NCI-H446 treated with DMSO at 0.1 percent for 48 hours (cell line): ENCODE data around the gene GATA2.

Experiments
- DNase-seq: peaks from one replicate; lab custom pipeline; 2025; lab: John Stamatoyannopoulos, UW

The GATA2 gene

GRCh38 chr3:128455786-128456748 is 36.9 kb downstream of the GATA2 start:
- DNase-seq, result no peak

- DNase-seq, result no peak
Observed at GRCh38 chr3:128455116-128455515, 37.9 kb downstream of the GATA2 start.

DNA sequence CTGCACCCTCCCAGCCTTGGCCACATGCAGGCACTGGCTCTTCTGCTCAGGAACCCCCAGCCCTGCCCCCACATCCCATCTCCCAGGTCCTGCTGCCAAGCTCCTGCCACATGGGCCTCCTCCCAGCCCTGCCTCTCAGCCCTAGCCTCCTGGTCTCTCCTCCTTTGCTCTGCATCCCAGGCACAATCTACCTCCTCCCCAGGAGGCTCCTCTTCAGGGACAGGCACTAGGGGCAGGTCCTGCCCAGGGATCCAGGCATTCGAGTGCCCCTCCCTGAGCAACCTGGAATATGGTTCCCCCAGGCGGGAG is 38.7 kb downstream of the GATA2 start:
- no peak for DNase-seq

DNA sequence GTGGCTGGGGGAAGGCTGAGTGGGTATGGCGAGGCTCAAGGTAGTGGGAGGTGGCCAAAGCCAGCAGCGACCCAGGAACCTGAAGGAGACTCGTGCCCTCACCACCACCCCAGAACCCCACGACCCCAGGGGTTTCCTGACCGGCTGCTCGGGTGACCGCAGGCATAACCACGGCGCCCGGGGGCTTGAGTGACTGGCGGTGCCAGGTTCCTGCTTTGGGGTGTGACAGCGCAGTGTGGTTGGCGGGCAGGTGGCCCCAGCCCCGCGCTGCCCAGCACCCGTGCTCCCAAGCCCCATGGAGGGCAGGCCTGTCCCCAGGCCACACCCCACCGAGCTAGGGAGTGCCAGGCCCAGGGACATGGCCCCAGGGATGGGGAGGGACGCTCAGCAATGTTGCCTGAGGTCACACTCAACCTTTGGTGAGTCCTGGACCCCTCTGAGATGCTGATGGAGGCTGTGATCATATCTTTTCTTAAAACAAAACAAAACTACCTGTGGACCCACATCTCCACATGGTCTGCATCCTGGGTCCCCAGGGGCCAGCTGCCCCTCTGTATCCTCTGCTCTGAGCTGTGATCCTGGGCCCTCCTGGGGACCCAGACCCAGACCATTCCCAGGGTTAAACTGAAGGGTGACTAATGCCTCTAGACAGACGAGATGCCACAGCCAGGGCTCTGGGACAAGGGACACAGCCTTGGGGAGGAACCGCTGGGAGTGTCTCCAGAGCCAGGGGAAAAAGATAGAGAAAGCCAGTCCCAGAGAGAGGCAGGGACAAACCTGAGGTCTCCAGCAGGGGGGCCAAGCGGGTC is 39.3 kb downstream of the GATA2 start:
- no peak for DNase-seq

- DNase-seq, result no peak
Observed at GRCh38 chr3:128452678-128453275, 40.2 kb downstream of the GATA2 start.

GRCh38 chr3:128452120-128452519 is 40.9 kb downstream of the GATA2 start:
- no peak for DNase-seq

GRCh38 chr3:128449111-128449638 is 43.8 kb downstream of the GATA2 start:
- no peak for DNase-seq

- no peak for DNase-seq
Observed at GRCh38 chr3:128448491-128448890, 44.5 kb downstream of the GATA2 start.

GRCh38 chr3:128447561-128448013 is 45.4 kb downstream of the GATA2 start:
- DNase-seq, result no peak

DNA sequence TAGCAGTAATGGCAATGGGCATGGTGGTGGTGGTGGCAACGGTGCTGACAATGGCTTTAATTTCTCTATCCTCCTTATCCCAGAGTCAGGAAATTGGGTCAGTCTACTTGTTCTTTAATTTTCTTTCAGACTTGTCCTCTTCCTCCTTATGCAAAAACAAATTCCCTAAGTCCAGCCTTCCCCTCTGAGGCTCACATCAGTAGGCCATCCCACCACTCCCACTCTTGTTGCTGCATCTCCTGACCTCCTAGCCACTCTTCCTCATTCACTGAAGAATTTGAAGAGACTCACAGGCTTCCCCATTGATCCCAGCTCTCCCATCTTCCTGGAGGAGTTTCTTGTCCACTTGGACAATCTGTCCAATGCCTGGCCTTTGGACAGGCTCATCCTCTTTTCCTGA is 46.2 kb downstream of the GATA2 start:
- DNase-seq, result no peak

GRCh38 chr3:128445357-128445756 is 47.6 kb downstream of the GATA2 start:
- DNase-seq, result no peak

DNA sequence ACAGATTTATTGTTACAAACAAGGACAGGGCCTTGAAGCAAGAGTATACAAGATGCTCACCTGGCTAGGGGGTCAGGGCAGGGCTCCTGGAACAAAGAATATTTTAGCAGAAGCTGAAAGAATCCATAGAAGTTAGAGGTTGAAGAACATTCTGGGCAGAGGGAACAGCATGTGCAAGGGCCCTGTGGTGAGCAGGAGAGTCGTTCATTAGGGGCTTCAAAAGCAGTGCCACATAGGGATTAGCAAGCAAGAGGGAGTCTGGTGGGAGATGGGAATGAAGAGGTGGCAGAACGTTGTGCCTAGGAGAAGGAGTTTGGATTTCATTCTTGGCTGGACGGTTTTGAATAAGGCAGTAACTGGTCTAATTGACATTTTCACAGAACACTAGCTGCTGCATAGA is 49.2 kb downstream of the GATA2 start:
- no peak for DNase-seq

- no peak for DNase-seq
Observed at GRCh38 chr3:128442949-128443348, 50.1 kb downstream of the GATA2 start.

DNA sequence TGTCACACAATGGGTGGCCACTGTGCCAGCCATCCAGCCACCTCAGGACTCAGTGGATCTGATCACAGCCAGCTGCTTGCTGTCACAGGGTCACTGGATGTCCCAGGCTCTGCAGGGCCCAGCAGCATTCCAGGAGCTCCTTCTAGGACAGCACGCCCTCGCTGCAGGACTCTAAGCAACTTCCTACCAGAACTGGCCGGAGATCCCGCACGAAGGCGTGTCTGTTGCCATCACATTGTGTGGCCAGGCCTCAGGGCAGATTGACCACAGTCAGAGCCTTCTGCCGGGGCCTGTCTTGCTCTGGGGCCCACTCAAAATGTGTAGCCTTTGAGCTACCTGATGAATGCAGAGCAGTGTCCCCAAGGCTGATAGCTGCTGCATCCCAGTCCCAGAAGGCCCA is 50.9 kb downstream of the GATA2 start:
- no peak for DNase-seq

DNA sequence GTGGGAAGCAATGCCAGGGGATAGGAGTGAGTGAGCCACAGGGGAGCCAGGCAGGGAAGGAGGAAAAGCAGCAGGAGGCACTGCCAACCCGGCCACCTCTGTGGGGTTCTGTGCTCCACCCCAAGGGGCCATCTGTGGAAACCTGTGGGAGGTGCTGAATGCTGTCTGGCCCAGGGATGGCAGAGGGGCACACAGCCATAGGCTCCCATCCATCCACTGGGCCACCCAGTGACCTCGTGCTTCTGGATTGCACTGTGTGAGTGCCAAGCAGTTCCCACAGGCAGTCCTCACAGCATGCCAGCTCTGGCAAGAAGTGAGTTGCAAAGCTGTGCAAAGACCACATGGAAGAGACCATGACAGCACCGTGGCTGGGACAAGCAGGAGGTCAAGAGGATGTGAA is 53.8 kb downstream of the GATA2 start:
- no peak for DNase-seq

DNA sequence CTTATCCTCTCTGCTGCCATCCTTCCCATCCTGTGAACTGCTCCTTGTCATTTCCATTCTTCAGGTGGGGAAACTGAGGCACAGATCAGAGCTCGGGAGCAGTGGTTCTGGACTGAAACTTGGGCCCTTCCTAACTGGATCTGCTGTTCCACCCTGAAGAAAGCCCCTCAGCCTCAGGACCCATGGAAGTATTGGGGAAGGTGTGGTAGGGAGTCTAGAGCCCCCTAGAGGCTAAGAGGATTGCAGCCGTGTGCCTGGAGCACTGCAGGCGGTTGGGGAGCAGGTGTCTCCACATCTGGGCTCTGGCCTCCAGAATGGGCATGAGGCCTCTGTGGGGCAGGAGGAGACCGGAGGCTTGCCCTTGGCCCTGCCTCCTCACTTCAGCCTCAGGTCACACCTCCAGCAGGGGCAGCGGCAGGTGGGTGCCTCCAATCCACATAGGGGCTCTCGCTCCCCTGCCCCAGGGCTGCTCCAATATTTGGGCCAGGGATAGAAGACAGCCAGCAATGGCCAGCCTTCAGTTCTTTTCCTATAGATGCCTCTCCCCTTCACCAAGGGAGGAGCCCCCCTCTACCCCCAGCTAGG is 54.4 kb downstream of the GATA2 start:
- DNase-seq, result no peak

DNA sequence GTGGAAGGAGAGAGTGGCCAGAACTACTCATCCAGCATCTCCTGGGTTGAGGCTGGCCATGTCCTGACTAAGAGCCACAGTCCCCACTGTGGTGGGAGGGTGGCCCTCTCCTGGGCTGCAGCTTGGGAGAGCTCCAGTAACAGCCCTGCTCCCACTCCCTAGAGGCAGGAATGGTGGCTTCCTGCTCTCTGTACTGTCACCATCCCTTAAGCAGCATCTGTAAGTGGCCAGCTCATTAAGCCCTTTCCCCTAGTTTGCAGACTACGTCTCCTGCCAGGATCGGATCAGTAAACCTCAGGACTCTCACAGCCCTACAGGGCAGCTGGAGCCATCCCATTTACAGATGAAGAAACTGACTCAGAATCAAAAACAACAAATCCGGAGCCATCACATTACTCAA is 56.8 kb downstream of the GATA2 start:
- DNase-seq, result no peak

GRCh38 chr3:128435561-128435960 is 57.4 kb downstream of the GATA2 start:
- no peak for DNase-seq

DNA sequence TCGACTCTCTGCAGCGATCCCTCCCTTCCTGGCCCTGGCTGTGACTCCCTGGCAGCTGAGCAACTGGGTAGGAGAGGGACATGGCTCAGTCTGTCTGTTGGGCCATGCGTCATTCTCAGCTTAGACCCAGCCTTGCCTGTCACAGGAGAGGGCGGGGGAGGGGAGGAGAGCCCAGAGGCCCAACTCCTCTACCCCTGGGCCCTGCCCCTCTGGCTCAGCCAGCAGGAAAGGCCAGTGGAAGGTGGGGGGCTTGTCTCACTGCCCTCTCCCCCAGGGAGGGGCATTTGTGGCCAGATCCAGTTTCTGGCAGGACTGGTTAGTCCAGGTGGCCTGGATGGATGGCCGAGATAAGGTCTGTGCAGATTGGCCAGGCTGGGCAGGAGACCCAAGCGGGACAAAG is 57.9 kb downstream of the GATA2 start:
- no peak for DNase-seq

DNA sequence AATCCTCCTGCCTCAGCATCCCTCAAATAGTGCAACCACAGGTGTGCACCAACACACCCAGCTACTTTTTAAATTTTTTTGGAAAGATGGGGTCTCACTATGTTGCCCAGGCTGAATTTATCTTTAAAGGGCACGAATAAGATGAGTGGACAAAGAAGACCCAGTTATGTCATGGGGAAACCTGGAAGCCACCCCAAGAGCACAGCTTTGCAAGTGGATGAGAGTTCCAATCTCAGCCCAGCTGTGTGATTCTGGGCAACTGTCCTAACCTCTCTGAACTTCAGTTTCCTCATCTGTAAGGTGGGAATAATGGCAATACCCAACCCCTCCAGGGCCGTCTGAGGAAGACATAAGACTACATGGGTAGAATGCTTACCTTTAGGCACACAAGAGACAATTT is 58.5 kb downstream of the GATA2 start:
- no peak for DNase-seq

GRCh38 chr3:128433837-128434165 is 59.2 kb downstream of the GATA2 start:
- DNase-seq, result no peak
